B cell (primary cell): ENCODE results near the gene PTPRC.

Source experiments
- EZH2 ChIP-seq: IDR thresholded peaks from 2 replicates; pipeline ENCODE4 v1.6.1; 2012; ENCODE audit warnings: borderline replicate concordance, low read depth, mild to moderate bottlenecking, moderate library complexity, low read length; ENCODE audit not compliant: insufficient read depth, poor library complexity, severe bottlenecking
- TF ChIP-seq, protein P1 (sequence below): fragments of 200-600 bp; IDR thresholded peaks from one replicate; pipeline ENCODE4 v1.8.0; 2022; ENCODE audit warnings: antibody characterized with exemption, mild to moderate bottlenecking

DNA sequence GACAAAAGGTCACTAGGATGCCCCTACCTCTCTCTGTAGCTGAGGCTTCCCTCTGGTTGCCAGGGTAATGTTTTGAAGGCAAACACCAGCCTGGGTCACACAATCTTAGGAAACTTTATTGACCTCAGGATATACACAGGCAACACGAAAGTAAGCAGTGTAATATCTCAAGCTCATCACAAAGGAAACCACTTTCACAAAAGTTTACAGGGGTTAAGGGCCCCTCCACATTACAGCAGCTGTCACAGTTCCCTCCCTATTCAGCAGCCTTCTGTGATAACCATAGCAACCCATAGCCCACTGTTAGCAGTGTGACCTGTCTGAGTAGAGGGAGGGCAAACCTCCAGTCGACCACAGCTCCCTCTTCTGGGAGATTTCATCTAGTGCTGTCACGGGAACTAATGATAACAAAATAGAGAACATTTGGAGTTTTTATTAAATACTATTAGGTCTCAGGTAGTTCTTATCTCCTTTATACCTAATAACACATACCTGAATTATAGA, 149.8 kb downstream of the PTPRC start:
- TF ChIP-seq, protein P1, sequence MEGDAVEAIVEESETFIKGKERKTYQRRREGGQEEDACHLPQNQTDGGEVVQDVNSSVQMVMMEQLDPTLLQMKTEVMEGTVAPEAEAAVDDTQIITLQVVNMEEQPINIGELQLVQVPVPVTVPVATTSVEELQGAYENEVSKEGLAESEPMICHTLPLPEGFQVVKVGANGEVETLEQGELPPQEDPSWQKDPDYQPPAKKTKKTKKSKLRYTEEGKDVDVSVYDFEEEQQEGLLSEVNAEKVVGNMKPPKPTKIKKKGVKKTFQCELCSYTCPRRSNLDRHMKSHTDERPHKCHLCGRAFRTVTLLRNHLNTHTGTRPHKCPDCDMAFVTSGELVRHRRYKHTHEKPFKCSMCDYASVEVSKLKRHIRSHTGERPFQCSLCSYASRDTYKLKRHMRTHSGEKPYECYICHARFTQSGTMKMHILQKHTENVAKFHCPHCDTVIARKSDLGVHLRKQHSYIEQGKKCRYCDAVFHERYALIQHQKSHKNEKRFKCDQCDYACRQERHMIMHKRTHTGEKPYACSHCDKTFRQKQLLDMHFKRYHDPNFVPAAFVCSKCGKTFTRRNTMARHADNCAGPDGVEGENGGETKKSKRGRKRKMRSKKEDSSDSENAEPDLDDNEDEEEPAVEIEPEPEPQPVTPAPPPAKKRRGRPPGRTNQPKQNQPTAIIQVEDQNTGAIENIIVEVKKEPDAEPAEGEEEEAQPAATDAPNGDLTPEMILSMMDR = peak; percentile 10
- TF ChIP-seq EZH2 = no peak
